Neural progenitor cell (in vitro differentiated cells): ENCODE measurements around the gene MPPED1.

Experiments
- CTCF ChIP-seq: fragments of 200-600 bp; sonication (generic); IDR thresholded peaks from 2 replicates; pipeline ENCODE4 v1.5.1; 2017; ENCODE audit warnings: antibody characterized with exemption, mild to moderate bottlenecking
- EZH2 ChIP-seq: fragments of 200-600 bp; sonication (generic); IDR thresholded peaks from 2 replicates; pipeline ENCODE4 v1.6.1; 2017; ENCODE audit warnings: antibody characterized with exemption, mild to moderate bottlenecking, moderate library complexity

DNA sequence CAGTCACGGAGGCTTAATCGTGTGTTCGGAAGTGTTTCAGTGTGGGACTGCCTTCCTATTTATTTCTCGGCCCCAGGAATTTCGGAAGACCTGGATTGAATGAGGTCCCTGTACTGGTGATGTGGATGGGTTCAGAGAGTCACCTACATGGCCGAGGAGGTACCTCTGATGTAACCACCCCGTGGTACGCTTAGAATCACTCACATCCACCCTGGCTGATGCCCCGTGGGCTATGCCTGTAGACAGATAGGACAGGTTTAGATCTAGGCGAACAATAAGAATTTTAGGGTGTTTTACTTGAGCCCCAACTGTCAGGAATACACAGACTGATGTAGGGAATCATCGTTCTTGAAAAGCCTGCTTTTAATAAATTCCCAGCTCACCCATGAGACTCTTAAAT is 2.0 kb downstream of the MPPED1 start:
- TF ChIP-seq CTCF (no peak), EZH2 (no peak)
